ENCODE results near the gene C1orf52.

The C1orf52 gene

DNA sequence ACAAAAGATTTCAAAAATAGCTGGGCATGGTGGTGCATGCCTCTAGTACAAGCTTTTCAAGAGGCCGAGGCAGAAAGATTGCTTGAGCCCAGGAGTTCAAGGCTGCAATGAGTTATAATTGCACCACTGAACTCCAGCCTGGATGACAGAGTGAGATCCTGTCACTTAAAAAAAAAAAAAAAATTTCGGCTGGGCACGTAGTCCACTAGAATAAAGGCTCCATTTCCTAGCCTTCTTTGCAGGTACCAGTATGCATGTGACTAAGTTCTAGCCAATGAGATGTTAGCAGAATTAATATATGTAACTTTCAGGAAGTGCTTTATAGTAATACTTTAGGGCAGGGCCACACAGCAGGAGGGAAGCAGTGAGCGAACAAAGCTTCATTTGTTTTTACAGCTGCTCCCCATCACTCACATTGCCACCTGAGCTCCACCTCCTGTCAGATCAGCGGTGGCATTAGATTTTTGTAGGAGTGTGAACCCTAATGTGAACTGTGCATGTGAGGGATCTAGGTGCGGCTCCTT, 29.8 kb downstream of the C1orf52 start:
- DNase-seq: no peak

- no peak for DNase-seq
Measured at GRCh38 chr1:85228972-85229371, 30.5 kb downstream of the C1orf52 start.

- no peak for DNase-seq
Measured at GRCh38 chr1:85225624-85226380, 33.7 kb downstream of the C1orf52 start.

GRCh38 chr1:85224734-85225623, 34.5 kb downstream of the C1orf52 start:
- DNase-seq: no peak

DNA sequence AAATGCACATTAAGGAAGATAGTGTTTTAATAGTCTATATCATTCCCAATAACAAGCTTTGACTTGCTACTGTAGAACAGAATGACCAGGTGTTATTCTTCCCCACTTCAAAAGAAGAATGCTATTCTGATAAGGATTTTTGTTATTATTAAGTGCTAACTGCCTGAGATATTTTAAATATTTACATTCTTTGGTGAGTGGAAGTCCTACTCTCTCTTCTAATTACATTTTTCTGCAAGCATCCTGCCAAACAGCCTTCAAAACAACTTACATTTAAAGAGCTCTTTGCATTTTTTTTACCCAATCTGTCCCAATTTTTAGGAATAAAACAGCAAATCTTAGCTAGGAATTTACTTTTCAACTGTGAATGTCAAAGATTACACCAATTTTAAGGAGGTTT, 35.2 kb downstream of the C1orf52 start:
- DNase-seq: no peak

DNA sequence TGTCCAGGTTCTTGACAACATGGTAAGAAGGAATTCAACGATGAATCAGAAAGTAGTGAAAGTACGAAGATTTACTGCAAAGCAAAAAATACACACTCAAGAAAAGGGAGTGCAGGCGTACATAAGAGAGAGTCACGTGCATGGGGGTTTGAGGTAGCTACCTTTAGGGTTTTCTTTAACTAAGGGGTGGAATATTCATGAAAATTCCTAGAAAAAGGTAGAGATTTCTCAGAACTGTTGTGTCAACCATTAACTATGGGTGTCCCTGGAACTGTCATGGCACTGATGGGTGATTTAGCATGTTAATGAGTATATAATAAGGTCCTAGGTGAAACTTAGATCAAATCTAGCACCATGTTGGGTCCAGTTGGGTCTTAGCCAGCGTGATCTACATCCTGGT, 36.1 kb downstream of the C1orf52 start:
- DNase-seq: no peak

GRCh38 chr1:85220756-85221201, 38.7 kb downstream of the C1orf52 start:
- no peak for DNase-seq

DNA sequence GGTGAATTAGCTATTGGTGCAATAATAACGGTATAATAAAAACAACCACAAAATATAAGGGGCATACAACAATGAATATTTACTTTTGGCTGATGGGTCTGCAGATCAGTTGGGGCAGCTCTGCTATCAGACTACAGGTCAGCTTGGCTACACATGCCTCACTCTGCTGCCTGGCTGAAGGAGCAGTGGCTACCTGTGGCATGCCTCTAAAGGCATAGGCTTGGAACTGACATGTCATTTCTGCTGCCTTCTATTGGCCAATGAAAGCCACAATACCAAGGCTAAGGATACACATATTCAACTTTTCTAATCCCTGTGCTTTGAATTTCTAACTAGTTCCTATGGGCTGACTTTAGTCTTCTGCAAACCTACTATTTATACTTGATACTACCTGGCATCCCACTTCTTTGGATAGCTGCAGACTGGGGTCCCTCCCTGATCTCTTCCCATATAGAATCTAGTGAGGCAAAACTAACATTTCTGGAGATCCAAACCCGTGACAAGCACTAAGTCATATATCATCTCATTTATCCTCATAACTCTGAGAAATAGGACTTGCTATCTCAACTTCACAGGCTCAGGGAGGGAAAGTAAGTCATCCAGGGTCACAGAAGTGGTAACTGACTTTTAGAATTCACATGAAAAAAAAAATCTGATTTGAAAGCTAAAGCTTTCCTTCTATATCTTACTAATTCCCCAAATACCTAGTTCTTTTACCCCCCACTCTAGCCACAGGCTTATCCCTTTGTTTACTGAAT, 39.4 kb downstream of the C1orf52 start:
- no peak for DNase-seq

GRCh38 chr1:85216697-85217096, 42.8 kb downstream of the C1orf52 start:
- no peak for DNase-seq

DNA sequence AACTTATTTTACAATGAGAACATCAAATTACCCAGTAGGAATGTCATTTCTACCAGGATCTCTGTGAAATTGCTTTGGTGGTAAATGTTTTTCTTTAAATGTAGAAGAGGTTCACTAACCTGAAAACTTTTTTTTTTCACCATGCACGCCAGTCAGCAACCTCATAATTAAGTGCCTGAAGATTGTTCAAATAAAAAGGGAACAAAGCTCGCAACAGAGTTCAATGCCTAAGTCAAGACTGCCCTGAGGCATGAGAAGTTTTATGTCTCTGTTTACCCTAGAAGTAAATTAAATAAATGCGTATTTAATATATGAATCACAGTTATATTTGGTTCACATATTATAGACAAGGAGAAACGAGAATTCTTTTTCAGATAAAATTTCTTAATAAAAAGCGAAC, 44.8 kb downstream of the C1orf52 start:
- DNase-seq: no peak

DNA sequence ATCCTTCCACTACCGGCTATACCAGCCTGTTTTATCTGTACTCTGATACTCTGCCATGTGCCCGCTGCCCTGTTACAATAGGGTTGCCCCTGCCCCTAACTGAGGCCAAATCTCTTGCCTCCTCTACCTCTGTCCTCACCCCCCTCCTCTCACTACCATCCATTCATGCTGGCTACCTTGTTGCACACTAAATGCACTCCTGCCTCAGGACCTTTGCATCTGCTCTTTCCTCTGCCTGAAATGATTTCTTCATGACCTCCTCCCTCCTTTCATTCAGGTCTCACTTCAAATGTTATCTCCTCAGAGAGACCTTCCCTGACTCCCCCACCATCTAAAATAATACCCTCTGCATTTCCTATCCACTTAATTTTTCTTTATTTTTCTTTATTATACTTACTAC, 51.0 kb downstream of the C1orf52 start:
- DNase-seq: no peak

DNA sequence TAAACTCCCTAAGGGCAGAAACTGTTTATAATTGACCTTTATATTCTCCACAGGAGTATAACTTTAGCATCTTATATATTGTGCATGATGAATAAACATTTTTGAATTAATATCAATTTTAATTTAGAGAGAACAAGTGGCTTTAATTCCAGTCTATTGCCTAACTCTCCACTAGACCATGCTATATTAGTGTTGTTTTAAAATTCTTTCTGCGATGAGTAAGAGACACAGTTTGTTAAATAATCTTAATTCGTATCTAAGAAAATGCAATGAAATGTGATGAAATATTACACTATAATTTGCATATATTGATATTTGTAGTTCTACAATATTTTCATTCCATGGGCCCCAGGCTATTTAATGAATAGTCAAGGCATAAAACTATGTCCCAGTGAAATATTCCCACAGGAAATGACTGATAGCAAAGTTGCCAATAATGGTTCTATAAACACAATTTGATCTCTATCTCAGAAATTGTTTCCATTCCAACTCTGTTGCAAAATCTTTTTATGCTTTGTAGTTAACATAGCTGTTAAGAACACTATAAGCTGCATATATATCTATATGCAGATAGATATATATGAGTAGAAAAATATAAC, 55.8 kb downstream of the C1orf52 start:
- DNase-seq: no peak

- DNase-seq: no peak
Measured at GRCh38 chr1:85202864-85203255, 56.6 kb downstream of the C1orf52 start.

DNA sequence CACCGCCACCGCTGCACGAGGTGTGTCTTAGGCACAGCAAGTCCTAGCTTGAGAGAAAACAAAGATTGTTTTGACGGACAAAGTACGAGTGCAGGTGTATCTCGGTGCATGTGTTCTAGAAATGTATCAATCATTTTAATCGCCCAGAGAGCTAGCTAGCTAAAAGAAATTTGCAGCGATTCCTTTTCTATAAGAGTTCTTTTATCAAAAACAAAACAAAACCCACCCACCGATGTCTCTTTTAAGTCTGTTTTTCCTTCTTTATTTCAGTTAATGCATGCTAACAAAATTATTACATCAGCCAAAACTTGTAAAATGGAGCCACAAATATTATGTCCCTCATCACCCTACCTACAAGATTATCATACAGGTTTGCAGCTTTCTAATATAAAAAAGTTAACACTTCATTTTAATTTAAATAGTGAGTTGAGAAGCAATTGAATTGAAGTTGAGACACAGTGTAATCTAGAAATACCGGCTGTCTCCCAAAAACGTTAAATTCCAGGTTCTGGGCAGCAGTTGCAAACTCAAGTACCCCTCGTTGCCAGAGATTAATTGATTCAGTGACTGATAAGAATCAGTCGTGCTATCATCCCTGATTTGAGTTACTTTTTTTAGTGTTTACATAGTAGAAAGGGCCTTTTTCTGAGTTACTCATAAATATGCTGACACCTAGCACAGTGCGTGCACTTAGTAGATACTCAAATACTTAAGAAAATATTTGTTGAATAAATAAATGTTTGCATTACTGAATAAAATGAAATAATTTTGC, 57.2 kb downstream of the C1orf52 start:
- DNase-seq: no peak

- DNase-seq: peak; percentile 58 to 66
Measured at GRCh38 chr1:85201340-85202091, 57.9 kb downstream of the C1orf52 start.

DNA sequence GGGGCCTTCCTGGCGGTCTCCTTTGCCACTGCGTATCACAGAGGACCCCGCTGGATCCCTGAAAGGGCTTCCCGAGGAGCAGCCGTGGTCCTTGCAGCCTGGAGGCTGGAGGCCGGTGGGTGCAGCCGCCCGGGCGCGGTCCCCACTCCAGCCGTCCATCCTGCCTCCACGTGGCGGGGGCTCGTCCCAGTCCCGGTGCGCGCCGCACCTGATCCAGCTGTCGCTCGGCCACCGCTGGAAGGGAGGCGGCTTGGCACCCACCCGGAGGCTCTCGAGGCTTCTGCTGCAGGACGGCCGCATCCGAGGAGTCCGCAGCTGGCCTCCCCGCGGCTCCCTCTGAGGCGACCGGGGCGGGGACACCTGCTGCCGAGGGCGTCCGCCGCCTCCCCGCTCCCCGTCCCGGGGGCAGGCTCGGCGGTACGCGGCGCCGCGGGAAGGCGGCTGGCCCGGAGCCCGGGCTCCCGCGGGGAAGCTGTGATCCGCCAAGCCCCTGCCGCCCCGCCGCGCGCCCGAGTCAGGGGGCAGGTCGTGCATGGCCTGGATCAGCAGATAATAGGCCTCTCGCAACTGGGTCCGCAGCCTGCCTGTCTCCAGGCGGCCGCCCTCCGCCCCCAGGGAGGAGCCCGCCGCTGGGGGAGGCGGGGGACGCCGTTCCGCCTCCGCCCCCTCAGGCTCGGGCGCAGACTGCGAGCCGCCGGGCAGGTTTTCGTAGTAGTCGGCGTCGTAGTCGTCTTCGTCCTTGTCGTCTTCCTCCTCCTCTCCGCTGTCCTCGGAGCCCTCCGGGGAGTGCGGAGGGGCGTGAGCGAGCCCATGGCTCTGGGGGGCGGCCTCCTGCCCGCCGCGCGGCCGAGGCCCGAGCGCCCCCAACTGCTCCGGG, 58.8 kb downstream of the C1orf52 start, which contains the start of gene SYDE2:
Gene SYDE2 (minus strand): TSS at position 554 of the 877 bp plus-strand sequence. CDS start 20 bp downstream, at position 534.
- peak; percentile 64 to 68 for DNase-seq
